WTC11 (cell line): ENCODE measurements around the gene BLOC1S1.

Source experiments
- ATF1 ChIP-seq: sonication (generic); formaldehyde crosslinking; IDR thresholded peaks from 2 replicates; pipeline ENCODE4 v1.8.1; 2023; ENCODE audit warnings: mild to moderate bottlenecking, moderate library complexity, missing genetic modification reagents
- CBFB ChIP-seq: sonication (generic); formaldehyde crosslinking; IDR thresholded peaks from 2 replicates; pipeline ENCODE4 v1.8.1; 2022; ENCODE audit warnings: mild to moderate bottlenecking, low read depth, missing genetic modification reagents
- GABPB1 ChIP-seq: sonication (generic); formaldehyde crosslinking; IDR thresholded peaks from 2 replicates; pipeline ENCODE4 v1.8.1; 2023; ENCODE audit warnings: mild to moderate bottlenecking, missing genetic modification reagents
- NR1H2 ChIP-seq: sonication (generic); formaldehyde crosslinking; IDR thresholded peaks from 2 replicates; pipeline ENCODE4 v1.9.0; 2021; ENCODE audit warnings: mild to moderate bottlenecking, moderate library complexity, missing genetic modification reagents
- RORB ChIP-seq: fragments of 250-450 bp; sonication (Bioruptor Pico); IDR thresholded peaks from 2 replicates; pipeline ENCODE4 v1.9.0; 2021; ENCODE audit warnings: mild to moderate bottlenecking
- ZNF671 ChIP-seq: fragments of 250-450 bp; sonication (Bioruptor Pico); IDR thresholded peaks from 2 replicates; pipeline ENCODE4 v1.8.0; 2021; ENCODE audit warnings: mild to moderate bottlenecking
- TF ChIP-seq, protein P1 (sequence below): sonication (generic); formaldehyde crosslinking; IDR thresholded peaks from 2 replicates; pipeline ENCODE4 v1.8.1; 2022; ENCODE audit warnings: low read depth, missing genetic modification reagents, borderline replicate concordance
- TF ChIP-seq, protein P2 (sequence below): fragments of 200-600 bp; IDR thresholded peaks from 2 replicates; pipeline ENCODE4 v1.8.0; 2022; ENCODE audit warnings: antibody characterized with exemption
- TF ChIP-seq, protein P3 (sequence below): sonication (generic); formaldehyde crosslinking; IDR thresholded peaks from 2 replicates; pipeline ENCODE4 v1.8.1; 2022; ENCODE audit warnings: mild to moderate bottlenecking, moderate library complexity, missing genetic modification reagents

DNA sequence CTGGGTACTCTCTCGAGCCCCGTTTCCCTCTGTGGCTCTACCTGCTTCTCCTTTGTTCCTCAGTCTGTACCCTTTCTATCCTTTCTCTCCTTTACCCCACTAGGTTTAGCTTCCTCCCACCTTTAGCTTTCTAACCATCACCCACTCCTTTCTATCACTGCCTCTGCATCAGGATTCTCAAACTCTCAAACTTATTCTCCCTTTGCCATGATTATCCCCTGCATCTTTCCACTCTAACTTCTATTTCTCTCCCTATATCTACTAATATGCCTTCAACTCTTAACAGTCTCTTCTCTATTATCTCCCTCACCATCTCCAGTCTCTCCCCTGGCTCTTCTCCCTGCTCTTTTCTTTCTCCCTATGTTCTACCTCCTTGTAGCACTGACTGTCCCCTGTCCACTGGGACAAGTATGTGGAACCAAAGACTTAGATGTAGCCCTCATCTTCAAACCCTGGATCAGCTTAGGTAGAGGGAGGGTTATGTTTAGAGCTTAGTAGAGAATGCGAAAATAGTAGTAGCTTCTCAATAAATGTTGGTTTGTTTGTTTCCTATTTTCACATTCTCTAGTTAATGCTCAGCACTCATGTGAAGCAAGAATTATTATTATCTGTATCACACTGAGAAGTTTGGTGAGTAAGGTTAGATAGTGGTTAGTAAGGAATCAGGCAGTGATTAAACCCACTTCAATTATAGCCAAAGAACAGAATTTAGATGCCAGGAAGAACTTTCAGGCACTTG lies 30.5 kb downstream of the BLOC1S1 start:
- TF ChIP-seq, protein P1, sequence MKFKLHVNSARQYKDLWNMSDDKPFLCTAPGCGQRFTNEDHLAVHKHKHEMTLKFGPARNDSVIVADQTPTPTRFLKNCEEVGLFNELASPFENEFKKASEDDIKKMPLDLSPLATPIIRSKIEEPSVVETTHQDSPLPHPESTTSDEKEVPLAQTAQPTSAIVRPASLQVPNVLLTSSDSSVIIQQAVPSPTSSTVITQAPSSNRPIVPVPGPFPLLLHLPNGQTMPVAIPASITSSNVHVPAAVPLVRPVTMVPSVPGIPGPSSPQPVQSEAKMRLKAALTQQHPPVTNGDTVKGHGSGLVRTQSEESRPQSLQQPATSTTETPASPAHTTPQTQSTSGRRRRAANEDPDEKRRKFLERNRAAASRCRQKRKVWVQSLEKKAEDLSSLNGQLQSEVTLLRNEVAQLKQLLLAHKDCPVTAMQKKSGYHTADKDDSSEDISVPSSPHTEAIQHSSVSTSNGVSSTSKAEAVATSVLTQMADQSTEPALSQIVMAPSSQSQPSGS (CRISPR knock-in tag), result no peak
- TF ChIP-seq NR1H2 (CRISPR knock-in tag) (no peak), GABPB1 (CRISPR knock-in tag) (no peak), RORB (CRISPR knock-in tag) (no peak), CBFB (CRISPR knock-in tag) (no peak), ATF1 (CRISPR knock-in tag) (no peak), ZNF671 (CRISPR knock-in tag) (no peak)
- TF ChIP-seq, protein P2, sequence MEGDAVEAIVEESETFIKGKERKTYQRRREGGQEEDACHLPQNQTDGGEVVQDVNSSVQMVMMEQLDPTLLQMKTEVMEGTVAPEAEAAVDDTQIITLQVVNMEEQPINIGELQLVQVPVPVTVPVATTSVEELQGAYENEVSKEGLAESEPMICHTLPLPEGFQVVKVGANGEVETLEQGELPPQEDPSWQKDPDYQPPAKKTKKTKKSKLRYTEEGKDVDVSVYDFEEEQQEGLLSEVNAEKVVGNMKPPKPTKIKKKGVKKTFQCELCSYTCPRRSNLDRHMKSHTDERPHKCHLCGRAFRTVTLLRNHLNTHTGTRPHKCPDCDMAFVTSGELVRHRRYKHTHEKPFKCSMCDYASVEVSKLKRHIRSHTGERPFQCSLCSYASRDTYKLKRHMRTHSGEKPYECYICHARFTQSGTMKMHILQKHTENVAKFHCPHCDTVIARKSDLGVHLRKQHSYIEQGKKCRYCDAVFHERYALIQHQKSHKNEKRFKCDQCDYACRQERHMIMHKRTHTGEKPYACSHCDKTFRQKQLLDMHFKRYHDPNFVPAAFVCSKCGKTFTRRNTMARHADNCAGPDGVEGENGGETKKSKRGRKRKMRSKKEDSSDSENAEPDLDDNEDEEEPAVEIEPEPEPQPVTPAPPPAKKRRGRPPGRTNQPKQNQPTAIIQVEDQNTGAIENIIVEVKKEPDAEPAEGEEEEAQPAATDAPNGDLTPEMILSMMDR, result no peak
- TF ChIP-seq, protein P3, sequence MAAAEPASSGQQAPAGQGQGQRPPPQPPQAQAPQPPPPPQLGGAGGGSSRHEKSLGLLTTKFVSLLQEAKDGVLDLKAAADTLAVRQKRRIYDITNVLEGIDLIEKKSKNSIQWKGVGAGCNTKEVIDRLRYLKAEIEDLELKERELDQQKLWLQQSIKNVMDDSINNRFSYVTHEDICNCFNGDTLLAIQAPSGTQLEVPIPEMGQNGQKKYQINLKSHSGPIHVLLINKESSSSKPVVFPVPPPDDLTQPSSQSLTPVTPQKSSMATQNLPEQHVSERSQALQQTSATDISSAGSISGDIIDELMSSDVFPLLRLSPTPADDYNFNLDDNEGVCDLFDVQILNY (CRISPR knock-in tag), result no peak
